ENCODE results near the gene WNT11.

WNT11 gene

GRCh38 chr11:76235233-76236091, 29.2 kb upstream of the WNT11 start:
- no peak for TF ChIP-seq JUND (IDR thresholded peaks at IDR 0.05; ENCODE audit: low read depth)
- in situ Hi-C loops (cut with HindIII; ENCODE audit: low pct_unique_long_range_greater_than_20kb, low sequenced_read_pairs), result no loop called here
- peak; percentile 91 to 96 for DNase-seq (ENCODE audit: low read depth in 1 of 2, low spot score in 1 of 2)

- in situ Hi-C loops (cut with HindIII; ENCODE audit: low pct_unique_long_range_greater_than_20kb, low sequenced_read_pairs), result no loop called here
- DNase-seq (ENCODE audit: low read depth in 1 of 2, low spot score in 1 of 2), result no peak
- TF ChIP-seq JUND (IDR thresholded peaks at IDR 0.05; ENCODE audit: low read depth), result no peak
These were observed 28.3 kb upstream of the WNT11 start for GRCh38 chr11:76234416-76235232.

GRCh38 chr11:76234021-76234415, 27.7 kb upstream of the WNT11 start:
- DNase-seq (ENCODE audit: low read depth in 1 of 2, low spot score in 1 of 2), result no peak
- TF ChIP-seq JUND (IDR thresholded peaks at IDR 0.05; ENCODE audit: low read depth), result no peak
- in situ Hi-C loops (cut with HindIII; ENCODE audit: low pct_unique_long_range_greater_than_20kb, low sequenced_read_pairs), result no loop called here

- in situ Hi-C loops (cut with HindIII; ENCODE audit: low pct_unique_long_range_greater_than_20kb, low sequenced_read_pairs), result no loop called here
- TF ChIP-seq JUND (IDR thresholded peaks at IDR 0.05; ENCODE audit: low read depth), result no peak
- no peak for DNase-seq (ENCODE audit: low read depth in 1 of 2, low spot score in 1 of 2)
These were observed 27.1 kb upstream of the WNT11 start for GRCh38 chr11:76233196-76233921.

GRCh38 chr11:76232026-76232665, 25.8 kb upstream of the WNT11 start:
- no peak for DNase-seq (ENCODE audit: low read depth in 1 of 2, low spot score in 1 of 2)
- in situ Hi-C loops (cut with HindIII; ENCODE audit: low pct_unique_long_range_greater_than_20kb, low sequenced_read_pairs), result no loop called here
- no peak for TF ChIP-seq JUND (IDR thresholded peaks at IDR 0.05; ENCODE audit: low read depth)

- TF ChIP-seq JUND (IDR thresholded peaks at IDR 0.05; ENCODE audit: low read depth), result no peak
- in situ Hi-C loops (cut with HindIII; ENCODE audit: low pct_unique_long_range_greater_than_20kb, low sequenced_read_pairs), result no loop called here
- DNase-seq (ENCODE audit: low read depth in 1 of 2, low spot score in 1 of 2), result no peak
These were observed 24.9 kb upstream of the WNT11 start for GRCh38 chr11:76231121-76231738.

- no peak for TF ChIP-seq JUND (IDR thresholded peaks at IDR 0.05; ENCODE audit: low read depth)
- in situ Hi-C loops (cut with HindIII; ENCODE audit: low pct_unique_long_range_greater_than_20kb, low sequenced_read_pairs), result no loop called here
- no peak for DNase-seq (ENCODE audit: low read depth in 1 of 2, low spot score in 1 of 2)
These were observed 24.1 kb upstream of the WNT11 start for GRCh38 chr11:76230392-76230791.

- TF ChIP-seq JUND (IDR thresholded peaks at IDR 0.05; ENCODE audit: low read depth), result no peak
These were observed 23.5 kb upstream of the WNT11 start for GRCh38 chr11:76229690-76230240.

GRCh38 chr11:76228875-76229149, 22.5 kb upstream of the WNT11 start:
- DNase-seq (ENCODE audit: low read depth in 1 of 2, low spot score in 1 of 2), result no peak
- in situ Hi-C loops (cut with HindIII; ENCODE audit: low pct_unique_long_range_greater_than_20kb, low sequenced_read_pairs), result no loop called here
- no peak for TF ChIP-seq JUND (IDR thresholded peaks at IDR 0.05; ENCODE audit: low read depth)

More at GRCh38 chr11:76229690-76230240, 23.5 kb upstream of the WNT11 start:
- in situ Hi-C loops (cut with HindIII; ENCODE audit: low pct_unique_long_range_greater_than_20kb, low sequenced_read_pairs), result no loop called here
- no peak for DNase-seq (ENCODE audit: low read depth in 1 of 2, low spot score in 1 of 2)

GRCh38 chr11:76228071-76228874, 22.0 kb upstream of the WNT11 start:
- TF ChIP-seq JUND (IDR thresholded peaks at IDR 0.05; ENCODE audit: low read depth), result no peak
- in situ Hi-C loops (cut with HindIII; ENCODE audit: low pct_unique_long_range_greater_than_20kb, low sequenced_read_pairs), result no loop called here
- DNase-seq (ENCODE audit: low read depth in 1 of 2, low spot score in 1 of 2), result no peak

- in situ Hi-C loops (cut with HindIII; ENCODE audit: low pct_unique_long_range_greater_than_20kb, low sequenced_read_pairs), result no loop called here
- no peak for TF ChIP-seq JUND (IDR thresholded peaks at IDR 0.05; ENCODE audit: low read depth)
- DNase-seq (ENCODE audit: low read depth in 1 of 2, low spot score in 1 of 2), result no peak
These were observed 20.3 kb upstream of the WNT11 start for GRCh38 chr11:76226626-76227025.
